Stimulated activated CD4-positive, alpha-beta T cell treated with anti-CD3 and anti-CD28 coated beads, Interleukin-4, amount 100 ng/mL, for 4 hours (primary cell): ENCODE data around the gene RALY.
A peak's percentile ranks its signal among the peaks of the same experiment; 100 is the strongest.
"Not testable (repeated sequence)": the region's sequence is repeated elsewhere in the genome, so short reads cannot be mapped to it uniquely, and the experiment has no call there.

Experiments used
- DNase-seq, 2 experiments: peaks; one replicate each; pipeline ENCODE4 v3.0.0-alpha.2; 2020

The RALY gene

DNA sequence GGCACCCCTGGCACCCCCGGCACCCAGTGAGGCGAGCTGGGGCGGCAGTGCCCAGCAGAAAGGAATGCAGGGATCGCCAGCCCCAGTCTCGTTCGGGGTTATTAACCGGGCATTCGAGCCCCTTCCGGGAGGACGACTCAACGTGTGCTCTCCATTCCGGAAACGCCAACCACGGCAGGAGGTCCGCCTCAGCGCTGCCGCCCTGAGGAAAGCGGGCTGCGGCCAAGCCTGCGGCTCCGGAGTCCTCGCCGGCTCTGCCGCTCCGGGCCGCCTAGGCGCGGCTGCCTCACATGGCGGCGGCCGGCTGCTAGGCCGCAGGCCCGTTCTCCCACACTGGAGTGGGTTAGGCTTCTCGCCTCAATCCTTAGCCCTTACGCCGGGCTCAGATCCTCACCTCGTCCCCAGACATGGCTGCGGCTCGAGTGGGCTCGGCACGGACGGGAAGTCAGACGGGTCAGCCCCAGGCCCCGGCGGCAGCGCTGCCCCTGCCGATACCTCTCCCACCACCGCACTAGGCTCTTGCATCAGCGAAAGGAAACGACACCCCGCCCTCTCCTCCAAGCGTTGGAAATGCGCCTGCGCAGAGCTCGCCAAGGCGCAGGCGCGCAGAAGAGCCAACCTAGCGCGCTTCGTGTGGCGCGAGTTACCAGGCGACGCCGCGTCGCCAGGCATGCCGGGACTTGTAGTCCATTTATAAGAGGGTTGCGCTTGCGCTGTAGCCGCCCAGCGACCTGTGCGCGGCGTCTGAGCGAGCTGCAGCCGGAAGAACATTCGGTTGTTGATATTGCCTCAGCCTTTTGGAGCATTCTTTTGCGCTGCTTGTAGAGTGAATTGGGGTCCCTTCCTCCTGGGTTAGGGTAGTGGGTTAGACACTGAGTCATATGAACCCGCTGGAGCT, 118.2 kb downstream of the RALY start, which contains the start of gene EIF2S2:
TSS of gene EIF2S2 (minus strand) at position 542 of the 898 bp plus-strand sequence. CDS start at position 409, 133 bp downstream.
- DNase-seq = peak; percentile 89 to 96

DNA sequence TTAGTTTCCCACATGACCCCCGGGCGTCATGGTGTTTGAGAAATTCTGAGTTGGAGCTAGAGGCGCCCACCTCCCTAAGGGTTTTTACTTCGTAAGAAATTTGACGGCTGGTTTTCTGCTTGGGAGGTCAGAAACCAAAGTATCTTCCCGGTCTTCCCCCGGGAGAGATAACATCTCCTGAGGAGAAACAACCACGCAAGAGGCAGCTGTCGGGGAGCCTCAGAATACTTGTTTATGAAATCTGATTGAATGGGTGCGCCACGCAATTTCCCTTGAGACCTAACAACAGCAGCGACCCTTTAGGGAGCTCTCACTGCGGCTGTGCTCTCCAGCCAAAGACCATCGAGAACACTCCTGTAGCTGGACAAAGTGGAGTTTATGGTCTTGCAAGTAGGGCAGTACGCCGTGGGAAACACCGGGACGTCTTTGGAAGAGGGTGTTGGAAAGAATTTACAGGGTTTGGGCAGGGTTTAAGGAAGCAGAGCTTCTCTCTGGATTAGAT, 118.9 kb downstream of the RALY start:
- DNase-seq = no peak

DNA sequence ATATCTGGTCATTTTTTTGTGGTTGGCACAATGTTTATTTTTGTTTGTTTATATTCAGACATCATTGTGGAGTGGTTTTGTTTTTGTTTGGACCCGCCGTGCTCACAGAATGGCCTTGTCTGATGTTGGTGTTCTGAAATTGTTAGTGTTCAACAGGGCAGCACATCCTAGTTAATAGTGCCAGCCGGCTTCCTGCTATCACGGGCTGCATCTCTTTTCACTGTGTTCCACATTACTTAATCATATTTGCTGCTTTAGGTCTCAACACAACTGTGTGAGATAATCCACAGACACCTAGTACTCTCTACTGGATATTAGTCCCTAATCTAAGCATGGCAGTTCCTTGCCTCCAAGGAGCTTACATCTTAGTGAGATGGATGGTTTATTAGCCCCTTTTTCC, 121.1 kb downstream of the RALY start:
- no peak for DNase-seq

DNA sequence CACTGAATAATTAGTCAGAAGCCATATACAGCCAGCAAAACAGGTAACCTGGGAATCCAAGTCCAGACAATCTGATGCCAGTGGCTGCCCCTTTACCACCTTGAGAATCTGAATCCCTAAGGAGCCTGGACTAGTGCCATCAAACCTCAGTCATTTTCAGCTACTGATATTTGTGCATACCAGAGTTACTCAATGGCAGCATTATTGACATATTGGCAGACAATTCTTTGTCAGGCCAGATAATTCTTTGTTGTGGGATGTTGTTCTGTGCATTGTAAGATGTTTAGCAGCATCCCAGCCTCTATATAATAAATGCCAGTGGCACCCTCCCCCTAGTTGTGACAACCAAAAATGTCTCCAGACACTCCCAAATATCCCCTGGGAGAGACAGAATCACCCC, 121.5 kb downstream of the RALY start:
- no peak for DNase-seq

DNA sequence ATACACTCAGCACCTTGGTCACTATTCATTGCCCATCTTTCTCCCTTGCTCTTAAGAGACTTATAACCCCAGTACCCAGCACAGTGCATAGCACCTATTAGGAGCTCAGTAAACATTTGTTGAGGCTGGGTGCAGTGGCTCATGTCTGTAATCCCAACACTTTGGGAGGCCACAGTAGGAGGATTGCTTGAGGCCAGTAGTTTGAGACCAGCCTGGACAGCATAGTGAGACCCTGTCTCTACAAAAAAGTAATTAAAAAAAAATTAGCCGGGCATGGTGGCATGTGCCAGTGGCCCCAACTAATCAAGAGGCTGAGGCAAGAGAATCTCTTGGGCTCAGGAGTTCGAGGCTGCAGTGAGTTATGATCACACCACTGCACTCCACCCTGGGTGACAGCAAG, 126.5 kb downstream of the RALY start:
- DNase-seq = no peak

DNA sequence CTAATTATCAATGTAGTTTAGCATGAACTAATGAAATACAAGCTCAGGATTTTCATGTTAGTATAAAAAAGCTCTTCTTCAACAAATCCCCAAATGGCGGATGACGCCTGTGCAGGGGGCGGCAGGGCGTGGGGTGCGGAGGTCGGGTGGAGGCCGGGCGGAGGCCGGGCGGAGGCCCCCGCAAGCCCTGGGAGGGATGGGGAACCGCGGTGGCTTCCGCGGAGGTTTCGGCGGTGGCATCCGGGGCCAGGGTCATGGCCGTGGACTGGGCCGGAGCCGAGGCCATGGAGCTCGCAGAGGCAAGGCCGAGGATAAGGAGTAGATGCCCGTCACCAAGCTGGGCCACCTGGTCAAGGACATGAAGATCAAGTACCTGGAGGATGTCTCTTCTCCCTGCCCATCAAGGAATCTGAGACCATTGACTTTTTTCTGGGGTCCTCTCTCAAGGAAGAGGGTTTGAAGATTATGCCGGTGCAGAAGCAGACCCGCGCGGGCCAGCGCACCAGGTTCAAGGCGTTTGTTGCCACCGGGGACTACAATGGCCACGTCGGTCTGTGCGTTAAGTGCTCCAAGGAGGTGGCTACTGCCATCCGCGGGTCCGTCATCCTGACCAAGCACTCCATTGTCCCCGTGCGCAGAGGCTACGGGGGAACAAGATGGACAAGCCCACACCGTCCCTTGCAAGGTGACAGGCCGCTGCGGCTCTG, 128.7 kb downstream of the RALY start:
- DNase-seq = no peak

DNA sequence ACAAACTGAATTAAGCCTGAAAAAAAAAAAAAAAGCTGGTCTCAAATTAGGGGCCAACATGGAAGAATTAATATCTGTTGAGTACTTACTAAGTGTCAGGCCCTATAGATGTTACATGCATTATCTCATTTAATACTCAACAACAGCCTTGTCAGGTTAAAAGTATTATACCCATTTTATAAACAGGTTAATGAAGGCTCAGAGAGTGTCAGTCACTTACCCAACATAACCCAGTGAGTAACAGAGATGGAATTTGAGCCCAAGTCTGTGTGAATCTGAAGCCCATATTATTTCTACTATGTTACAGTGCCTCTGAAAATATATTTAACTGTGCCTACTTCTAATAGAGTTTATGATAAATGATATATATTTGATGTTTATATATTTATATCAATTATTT, 129.6 kb downstream of the RALY start:
- DNase-seq = no peak

DNA sequence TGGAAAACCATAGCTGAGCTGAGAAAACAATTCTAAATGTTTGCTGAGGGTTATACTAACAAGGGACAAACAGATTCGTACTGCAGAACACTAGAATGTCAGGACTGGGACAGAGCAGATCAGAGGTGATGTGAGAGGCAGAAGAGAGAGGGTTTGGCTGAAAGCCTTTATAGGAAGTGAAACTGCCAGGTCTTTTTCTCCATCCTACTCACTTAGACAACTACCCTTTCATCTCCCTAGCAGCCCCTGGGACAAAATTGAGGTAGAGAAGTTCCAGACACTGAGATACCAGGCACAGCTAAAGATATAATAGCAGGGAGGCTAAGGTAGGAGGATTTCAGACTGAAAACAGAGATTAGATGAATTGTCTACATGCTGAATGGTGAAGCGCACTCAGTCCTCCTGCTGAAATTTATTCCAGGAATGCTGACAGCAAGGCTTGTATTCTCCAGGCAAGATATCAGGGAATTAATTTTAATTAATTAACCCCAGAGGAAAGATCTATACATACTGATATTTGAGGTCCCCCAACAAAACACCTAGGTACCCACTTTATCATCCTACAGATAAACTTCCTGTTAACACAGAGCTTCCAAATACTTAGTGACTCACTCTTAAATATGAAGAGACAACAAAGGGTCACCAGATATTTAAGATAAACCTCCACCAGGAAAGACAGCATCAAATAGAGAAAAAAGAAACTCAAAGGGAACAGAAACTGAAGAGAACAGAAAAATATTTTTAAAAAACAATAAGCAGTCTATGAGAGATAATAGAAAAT, 130.9 kb downstream of the RALY start:
- no peak for DNase-seq

DNA sequence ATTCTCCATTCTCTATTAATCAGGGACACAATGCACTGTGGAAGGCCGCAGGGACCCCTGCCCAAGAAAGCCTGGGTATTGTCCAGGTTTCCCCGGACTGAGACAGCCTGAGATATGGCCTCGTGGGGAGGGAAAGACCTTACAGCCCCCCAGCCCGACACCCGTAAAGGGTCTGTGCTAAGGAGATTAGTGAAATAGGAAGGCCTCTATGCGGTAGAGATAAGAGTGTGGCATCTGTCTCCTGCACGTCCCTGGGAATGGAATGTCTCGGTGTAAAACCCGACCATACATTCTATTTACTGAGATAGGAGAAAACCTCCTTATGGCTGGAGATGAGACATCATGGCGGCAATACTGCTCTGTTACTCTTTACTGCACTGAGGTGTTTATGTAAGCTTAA, 134.1 kb downstream of the RALY start:
- DNase-seq = no peak

DNA sequence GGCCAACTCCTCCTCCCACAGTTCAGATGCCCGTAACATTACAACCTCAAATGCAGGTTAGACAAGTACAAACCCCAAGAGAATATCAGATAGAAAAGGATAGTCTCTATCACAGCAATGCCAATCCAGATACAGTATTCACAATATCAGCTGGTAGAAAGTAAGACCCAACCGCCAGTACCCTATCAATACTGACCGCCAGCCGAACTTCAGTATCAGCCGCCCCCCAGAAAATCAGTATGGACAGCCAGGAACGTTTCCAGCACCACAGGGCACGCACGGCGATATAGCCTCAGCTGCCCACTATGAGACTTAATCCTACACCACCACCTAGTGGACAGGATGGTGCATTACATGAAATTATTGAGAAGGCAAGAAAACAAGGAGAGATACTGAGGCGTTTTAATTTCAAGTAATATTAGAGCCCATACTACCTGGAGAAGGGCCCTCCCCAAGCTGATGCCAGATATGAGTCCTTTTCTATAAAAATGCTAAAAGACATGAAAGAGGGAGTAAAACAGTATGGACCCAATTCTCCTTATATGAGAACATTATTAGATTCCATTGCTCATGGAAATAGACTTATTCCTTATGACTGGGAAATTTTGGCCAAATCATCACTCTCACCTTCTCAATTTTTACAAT, 135.9 kb downstream of the RALY start:
- DNase-seq = peak; percentile 26 to 33

DNA sequence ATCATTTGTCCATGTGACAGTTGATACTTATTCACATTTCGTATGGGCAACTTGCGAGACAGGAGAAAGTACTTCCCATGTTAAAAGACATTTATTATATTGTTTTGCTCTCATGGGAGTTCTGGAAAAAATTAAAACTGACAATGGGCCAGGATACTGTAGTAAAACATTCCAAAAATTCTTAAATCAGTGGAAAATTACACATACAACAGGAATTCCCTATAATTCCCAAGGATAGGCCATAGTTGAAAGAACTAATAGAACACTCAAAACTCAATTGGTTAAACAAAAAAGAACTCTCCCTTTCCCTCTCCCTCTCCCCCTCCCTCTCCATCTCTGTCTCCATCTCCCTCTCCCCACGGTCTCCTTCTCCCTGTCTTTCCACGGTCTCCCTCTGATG, 137.8 kb downstream of the RALY start:
- DNase-seq = no peak

DNA sequence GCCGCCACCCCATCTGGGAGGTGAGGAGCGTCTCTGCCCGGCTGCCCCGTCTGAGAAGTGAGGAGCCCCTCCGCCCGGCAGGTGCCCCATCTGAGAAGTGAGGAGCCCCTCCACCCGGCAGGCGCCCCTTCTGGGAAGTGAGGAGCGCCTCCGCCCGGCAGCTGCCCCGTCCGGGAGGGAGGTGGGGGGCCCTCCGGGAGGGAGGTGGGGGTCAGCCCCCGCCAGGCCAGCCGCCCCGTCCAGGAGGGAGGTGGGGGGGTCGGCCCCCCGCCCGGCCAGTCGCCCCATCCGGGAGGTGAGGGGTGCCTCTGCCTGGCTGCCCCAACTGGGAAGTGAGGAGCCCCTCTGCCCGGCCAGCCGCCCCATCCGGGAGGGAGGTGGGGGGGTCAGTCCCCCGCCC, 138.8 kb downstream of the RALY start:
- not testable (repeated sequence) for DNase-seq

DNA sequence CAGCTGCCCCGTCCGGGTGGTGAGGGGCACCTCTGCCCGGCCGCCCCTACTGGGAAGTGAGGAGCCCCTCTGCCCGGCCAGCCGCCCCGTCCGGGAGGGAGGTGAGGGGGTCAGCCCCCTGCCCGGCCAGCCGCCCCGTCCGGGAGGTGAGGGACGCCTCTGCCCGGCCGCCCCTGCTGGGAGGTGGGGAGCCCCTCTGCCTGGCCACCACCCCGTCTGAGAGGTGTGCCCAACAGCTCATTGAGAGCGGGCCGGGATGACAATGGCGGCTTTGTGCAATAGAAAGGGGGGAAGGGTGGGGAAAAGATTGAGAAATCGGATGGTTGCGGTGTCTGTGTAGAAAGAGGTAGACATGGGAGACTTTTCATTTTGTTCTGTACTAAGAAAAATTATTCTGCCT, 139.2 kb downstream of the RALY start:
- DNase-seq = not testable (repeated sequence)

DNA sequence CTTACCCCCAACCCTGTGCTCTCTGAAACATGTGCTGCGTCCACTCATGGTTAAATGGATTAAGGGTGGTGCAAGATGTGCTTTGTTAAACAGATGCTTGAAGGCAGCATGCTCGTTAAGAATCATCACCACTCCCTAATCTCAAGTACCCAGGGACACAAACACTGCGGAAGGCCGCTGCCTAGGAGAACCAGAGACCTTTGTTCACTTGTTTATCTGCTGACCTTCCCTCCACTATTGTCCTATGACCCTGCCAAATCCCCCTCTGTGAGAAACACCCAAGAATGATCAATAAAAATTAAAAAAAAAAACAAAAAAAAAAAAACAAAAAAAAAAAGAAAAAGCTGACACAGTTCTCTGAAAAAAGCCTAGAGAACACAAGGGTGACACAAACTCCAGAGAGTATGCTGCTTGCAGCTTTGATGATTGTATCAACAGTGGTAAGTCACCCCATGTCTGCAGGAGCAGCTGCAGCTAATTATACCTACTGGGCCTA, 139.7 kb downstream of the RALY start:
- DNase-seq = not testable (repeated sequence)
